ENCODE data around the gene PSD2.

The PSD2 gene

GRCh38 chr5:139795074-139796001 lies at the start of gene PSD2:
Gene PSD2, plus strand, starts transcription at chr5:139795808. Its CDS starts 13,633 bp downstream, at chr5:139809441.
- no peak for DNase-seq (ENCODE audit: low read depth)

GRCh38 chr5:139746691-139747582 lies 48.7 kb upstream of the PSD2 start:
- no peak for DNase-seq (ENCODE audit: low read depth)

GRCh38 chr5:139747583-139748504 lies 47.8 kb upstream of the PSD2 start:
- DNase-seq (ENCODE audit: low read depth): no peak

DNA sequence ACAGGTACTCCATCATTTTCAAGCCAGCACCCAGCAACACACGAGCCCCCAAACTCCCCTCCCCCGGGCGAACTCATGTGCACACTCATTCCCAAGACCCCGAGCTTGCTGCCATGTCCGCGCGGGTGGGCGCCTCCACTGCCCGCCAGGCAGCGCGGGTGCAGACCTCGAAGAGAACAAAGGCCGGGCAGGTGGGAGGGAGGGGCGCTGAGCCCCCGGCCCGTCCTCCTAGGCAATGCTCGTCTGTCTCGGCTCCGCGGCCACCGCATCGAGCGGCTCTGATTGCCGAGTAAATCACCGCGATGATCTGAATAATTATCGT lies 47.1 kb upstream of the PSD2 start:
- DNase-seq (ENCODE audit: low read depth): no peak

DNA sequence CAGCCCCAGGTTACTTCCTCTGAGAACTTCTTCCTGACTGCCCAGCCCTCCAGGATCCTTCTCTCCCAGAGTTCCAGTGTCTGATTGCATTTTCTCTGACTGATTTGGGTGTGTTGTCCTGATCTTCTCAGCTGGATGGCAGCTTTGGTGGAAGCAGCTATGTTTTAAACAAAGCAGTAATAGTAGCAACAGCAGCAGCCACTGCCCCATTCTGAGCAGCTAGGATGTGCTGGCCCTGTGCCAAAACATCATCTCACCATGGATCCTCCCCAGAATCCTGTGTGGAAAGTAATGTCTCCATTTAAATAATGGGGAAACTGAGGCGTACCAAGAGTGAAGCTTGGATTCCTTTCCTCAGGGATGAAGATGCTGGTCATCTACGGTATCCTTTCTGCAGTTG lies 46.4 kb upstream of the PSD2 start:
- DNase-seq (ENCODE audit: low read depth): no peak

DNA sequence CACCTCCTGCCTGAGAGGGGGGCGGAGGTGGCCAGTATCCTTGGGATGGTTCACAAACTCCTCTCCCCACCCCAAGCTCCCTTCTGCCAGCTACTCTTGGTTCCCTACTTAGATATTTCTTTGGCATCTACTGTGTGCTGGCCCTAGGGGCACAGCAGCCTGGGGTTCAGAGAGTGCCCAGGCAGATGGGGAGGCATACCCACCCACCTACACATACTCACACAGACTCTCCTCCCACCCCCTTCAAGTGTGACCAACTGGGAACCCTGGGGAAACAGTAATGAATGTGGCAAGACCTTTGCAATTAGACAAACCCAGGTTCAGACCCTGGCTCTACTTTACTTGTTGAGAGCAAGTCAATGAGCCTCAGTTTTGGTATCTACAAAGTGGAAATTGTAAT lies 44.4 kb upstream of the PSD2 start:
- no peak for DNase-seq (ENCODE audit: low read depth)

- no peak for DNase-seq (ENCODE audit: low read depth)
Measured at GRCh38 chr5:139752506-139753473, 42.8 kb upstream of the PSD2 start.

DNA sequence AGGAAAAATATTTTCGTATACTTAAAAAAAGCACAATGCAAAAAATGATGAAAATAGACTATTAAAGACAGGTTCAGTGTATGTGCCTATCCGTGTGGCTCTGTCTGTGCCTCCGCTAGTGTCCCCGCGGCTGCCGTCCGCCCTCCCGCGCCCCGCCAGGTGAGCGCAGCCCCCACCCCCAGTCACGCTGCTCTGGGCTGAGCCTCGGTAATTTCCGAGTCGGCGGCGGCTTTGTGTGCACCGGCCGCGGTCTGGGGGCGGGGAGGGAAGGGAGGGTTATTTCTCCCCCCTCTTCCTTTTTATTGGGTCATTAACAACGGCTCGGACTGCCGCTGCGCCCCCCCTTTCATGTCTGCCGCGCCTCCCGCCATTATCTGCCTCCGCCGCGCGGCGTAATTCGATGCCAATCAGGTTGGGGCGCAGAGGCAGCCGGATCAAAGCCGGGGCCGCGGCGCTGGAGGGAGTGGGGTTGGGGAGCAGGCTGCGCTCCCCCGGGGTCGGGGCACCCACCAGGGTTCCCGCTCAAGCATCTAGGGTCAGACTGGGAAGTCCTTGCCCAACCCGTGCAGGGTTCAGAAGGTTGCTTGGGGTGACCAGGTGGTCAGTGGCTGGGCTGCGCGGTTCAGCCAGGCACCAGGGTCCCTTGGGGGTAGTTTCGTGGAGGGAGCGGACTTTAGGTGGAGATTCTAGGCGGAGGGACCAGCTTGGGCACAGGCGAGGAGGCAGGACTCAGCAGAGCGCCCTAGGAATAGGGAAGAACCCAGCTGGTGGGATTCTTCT lies 39.5 kb upstream of the PSD2 start:
- no peak for DNase-seq (ENCODE audit: low read depth)

DNA sequence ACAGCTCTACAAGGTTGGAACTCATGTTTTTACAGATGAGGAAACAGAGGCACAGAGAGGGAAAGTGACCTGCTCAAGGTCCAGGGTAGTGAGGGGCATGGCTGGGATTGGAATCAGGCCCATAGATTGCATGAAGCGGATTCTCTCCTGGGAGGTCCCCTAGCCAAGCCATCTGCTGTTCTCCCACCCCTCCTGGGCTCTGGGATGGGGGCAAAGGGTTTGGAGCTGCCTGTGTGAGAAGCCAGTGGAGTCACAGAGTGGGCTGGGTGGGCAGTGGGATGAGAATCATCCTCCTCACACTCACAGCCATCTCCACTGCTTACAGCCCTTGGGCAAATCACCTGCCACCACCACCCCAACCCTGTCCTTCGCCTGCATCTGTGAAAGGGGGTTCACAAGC lies 38.6 kb upstream of the PSD2 start:
- no peak for DNase-seq (ENCODE audit: low read depth)

DNA sequence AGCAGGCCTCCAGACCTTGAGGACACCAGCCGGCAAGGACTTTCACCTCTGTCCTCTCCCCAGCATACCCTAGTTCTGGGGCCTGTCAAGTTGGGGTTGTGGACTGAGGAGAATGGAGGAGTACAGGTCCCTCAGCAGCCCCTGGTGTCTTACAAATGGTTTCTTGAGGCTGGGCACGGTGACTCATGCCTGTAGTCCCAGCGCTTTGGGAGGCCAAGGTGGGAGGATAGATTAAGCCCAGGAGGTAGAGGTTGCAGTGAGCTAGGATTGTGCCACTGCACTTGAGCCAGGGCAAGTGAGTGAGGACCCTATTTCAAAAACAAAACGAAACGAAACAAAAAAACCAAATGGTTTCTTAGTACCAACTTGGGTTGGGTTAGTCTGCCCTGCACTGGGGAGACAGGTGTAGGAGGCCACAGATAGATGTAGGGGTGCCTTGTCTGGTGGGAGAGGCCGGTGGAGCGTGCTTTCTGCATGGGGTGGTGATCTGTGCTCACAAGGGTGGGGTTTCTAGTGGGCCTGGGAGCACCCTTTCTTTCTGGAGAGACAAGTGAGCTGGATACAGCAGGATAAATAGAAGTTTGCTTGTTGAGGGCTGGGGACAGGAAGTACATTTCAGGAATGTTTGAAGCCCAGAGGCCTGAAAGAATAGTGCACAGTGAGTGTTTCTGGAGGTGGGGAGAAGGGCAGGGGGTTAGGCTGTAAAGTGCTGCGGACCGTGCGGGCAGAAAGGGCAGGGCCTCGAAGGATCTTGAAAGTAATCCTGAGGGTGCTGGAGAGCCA lies 37.7 kb upstream of the PSD2 start:
- no peak for DNase-seq (ENCODE audit: low read depth)

GRCh38 chr5:139758510-139759075 lies 37.0 kb upstream of the PSD2 start:
- DNase-seq (ENCODE audit: low read depth): no peak

DNA sequence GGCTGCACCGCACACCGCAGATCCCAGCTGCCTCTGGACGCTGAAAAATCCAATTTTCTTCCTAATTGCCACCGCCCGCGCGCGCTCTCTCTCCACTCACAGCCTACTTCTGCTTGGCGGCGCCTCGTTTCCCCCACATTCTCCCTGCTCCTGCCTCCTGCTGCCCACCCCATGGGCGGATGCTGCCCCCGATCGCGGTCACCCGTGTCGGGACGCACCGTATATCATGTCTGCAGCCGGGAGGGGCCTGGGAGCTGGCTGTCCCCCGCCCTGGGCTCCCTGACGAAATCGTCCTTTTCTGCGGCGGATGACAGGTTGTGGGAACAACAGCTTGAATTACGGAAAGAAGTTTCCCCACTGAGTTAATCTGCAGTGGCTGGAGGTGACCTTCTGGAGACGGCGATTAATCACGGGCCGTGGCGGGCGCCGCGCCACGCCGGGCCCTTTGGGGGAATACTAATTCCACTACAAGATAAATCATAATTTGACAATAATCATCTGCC lies 36.3 kb upstream of the PSD2 start:
- DNase-seq (ENCODE audit: low read depth): no peak

GRCh38 chr5:139760066-139761056 lies 35.2 kb upstream of the PSD2 start:
- DNase-seq (ENCODE audit: low read depth): no peak

DNA sequence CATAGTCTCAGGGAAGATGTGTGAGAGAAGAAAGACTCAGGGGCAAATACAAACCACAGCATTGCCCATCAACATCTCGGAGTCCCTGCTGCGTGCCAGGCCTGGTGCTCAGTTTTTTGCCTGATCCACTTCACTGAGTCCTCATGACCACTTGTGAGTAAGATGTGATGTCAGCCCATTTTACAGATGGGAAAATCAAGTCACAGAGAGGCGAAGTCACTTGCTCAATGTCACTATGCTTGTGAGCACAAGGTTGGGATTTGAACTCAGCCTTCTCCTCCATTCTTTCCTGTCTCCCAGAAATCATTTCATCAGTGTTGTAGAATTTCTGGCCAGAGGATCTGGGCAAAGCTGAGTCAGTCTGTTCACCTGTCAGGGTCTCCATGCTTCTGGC lies 34.6 kb upstream of the PSD2 start:
- DNase-seq (ENCODE audit: low read depth): no peak

- DNase-seq (ENCODE audit: low read depth): no peak
Measured at GRCh38 chr5:139761501-139761900, 34.1 kb upstream of the PSD2 start.

DNA sequence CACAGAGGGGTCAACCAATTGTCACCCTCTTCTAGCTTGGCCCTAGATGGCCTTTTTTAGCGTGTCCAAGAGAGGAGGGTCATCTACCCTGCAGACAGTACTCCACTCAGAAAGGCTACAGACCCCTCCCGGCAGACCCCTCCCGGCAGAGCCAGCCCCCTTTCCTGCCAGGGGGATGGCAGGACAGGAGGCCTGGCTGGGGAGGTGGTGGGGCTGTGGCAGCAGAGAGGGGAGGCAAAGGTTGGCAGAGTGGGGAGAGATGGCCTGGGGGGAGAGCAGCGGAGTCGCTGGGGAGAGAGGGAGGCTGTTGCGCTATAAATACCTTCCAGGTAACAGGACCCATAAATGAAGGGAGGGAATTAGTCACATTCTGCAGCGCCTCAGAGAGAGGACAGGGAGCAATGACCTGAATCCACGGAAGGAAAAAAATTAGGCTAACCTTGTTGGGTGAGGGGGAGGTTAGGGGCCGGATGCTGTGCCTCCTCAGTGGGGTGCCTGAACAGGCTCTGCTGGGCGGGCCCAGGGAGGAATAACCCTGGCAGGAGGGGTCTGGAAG lies 32.9 kb upstream of the PSD2 start:
- DNase-seq (ENCODE audit: low read depth): no peak

- no peak for DNase-seq (ENCODE audit: low read depth)
Measured at GRCh38 chr5:139763280-139763929, 32.2 kb upstream of the PSD2 start.
